ENCODE data around the gene FST.

Gene FST

DNA sequence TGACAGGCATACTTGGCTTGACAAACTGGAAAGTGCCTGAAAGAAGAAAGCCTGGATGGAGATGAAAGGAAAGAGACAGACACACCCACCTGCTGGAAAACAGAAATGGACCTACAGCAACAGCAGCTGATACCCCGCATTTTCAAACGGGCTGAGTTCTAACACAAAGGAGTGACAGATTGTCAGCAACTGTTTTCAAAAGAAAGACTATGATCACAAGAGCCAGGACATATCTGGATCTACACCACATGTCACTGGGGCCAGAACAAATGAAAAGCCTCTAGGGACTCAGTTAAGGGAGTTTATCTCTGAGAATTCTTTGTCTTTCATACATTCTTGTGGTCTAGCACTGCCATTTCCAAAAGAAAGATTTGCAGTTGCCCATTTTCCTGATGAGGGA is 24.1 kb upstream of the FST start:
- no peaks in the 10 kb centered on the region for H3K36me3 ChIP-seq (ENCODE audit: insufficient read depth, low read length)
- peaks cover 12% of the 10 kb centered on the region; the same call in 1 of the 2 replicates for H3K4me1 ChIP-seq (ENCODE audit: insufficient read depth, low read length)
- no peaks in the 10 kb centered on the region; the same call in 1 of the 2 replicates for H3K9me3 ChIP-seq (ENCODE audit: control insufficient read depth, insufficient read depth, low read length)
- H3K9ac ChIP-seq (ENCODE audit: low read depth, low read length), result no peak overlapping the region

DNA sequence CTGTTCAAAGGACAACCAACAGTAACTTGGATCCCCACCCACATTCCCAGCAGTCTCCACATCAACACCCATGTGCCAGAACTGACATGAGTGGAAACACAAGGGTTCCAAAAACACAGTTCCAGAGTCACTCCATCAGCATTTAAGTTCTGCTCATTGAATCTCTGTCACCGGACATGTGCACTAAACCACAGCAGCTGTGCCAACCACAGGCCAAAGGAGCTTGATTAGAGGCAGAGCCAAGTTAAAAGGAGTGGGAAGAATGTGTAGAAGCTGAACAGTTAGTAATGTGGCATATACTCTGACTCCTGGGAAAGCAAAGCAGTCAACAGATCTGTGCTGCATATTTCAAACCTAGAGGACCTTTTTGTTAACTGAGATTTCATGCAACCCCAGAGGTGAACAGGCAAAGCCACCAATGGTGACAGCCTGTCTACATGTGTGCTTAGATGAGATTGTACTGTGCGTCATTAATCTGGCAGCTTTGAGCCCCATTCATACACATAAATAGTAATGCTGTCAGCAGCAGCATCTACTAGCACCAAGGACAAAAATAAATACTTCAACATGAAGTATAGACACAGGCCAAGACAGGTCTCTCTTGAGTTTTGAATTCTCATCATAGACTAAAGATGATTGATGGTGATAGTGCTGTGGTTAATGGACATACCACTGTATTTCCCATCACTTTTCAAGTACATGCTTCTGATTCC is 16.4 kb upstream of the FST start:
- no peak overlapping the region for H3K9ac ChIP-seq (ENCODE audit: low read depth, low read length)
- no peaks in the 10 kb centered on the region for H3K36me3 ChIP-seq (ENCODE audit: insufficient read depth, low read length)

DNA sequence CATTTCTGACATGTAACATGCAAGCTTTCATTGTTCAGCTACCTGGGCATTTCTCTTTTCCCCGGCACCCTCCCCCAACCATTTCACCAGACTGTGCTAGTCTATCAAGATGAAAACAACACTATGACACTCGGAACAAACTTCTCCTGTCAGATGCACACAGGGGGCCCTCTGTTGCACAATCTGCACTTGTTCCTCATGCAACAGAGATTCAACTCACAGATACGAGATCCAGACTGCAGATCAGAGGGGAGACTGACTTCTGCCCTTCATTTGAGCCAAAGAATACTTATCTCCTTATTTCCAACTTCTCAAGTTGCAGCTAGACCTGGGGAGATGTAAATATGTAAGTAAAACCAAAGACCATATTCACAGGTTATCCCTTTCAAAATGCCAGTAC is 15.7 kb upstream of the FST start:
- no peak overlapping the region for H3K9ac ChIP-seq (ENCODE audit: low read depth, low read length)
- no peaks in the 10 kb centered on the region; the same call in 1 of the 2 replicates for H3K9me3 ChIP-seq (ENCODE audit: control insufficient read depth, insufficient read depth, low read length)
- H3K36me3 ChIP-seq (ENCODE audit: insufficient read depth, low read length), result no peaks in the 10 kb centered on the region
- H3K4me1 ChIP-seq (ENCODE audit: insufficient read depth, low read length), result no peaks in the 10 kb centered on the region

More for the DNA sequence above, 16.4 kb upstream of the FST start:
- Histone ChIP-seq H3K4me1 (ENCODE audit: insufficient read depth, low read length) (no peaks in the 10 kb centered on the region), H3K9me3 (ENCODE audit: control insufficient read depth, insufficient read depth, low read length) (no peaks in the 10 kb centered on the region; the same call in 1 of the 2 replicates)

GRCh38 chr5:53469946-53470687 is 10.3 kb upstream of the FST start:
- Histone ChIP-seq H3K4me1 (ENCODE audit: insufficient read depth, low read length) (no peaks in the 10 kb centered on the region), H3K9ac (ENCODE audit: low read depth, low read length) (no peak overlapping the region), H3K36me3 (ENCODE audit: insufficient read depth, low read length) (no peaks in the 10 kb centered on the region), H3K9me3 (ENCODE audit: control insufficient read depth, insufficient read depth, low read length) (no peaks in the 10 kb centered on the region)

DNA sequence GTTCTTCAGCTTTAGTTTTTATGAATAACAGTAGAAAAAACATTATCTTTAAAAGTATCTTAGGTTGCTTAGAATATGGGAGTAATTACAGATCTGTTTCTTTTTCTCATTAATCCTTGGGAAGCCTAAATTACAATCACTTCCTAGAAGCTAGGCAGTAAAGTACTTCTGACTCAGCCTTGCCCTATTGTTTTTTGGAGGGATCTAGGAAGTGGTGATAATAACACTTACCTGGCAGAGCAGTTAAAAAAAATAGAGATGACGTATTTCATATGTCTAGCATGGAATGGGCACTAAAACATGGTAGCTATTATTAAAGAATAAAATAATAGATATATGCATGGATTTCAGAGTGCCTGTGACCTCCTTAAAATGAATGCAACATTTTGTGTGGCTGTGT is 8.2 kb upstream of the FST start:
- no peaks in the 10 kb centered on the region for H3K36me3 ChIP-seq (ENCODE audit: insufficient read depth, low read length)

GRCh38 chr5:53472720-53473510 is 7.5 kb upstream of the FST start:
- no peaks in the 10 kb centered on the region; the same call in 1 of the 2 replicates for H3K4me1 ChIP-seq (ENCODE audit: insufficient read depth, low read length)
- no peaks in the 10 kb centered on the region for H3K9me3 ChIP-seq (ENCODE audit: control insufficient read depth, insufficient read depth, low read length)
- no peak overlapping the region for H3K9ac ChIP-seq (ENCODE audit: low read depth, low read length)
- no peaks in the 10 kb centered on the region for H3K36me3 ChIP-seq (ENCODE audit: insufficient read depth, low read length)

More for the DNA sequence above, 8.2 kb upstream of the FST start:
- H3K4me1 ChIP-seq (ENCODE audit: insufficient read depth, low read length), result no peaks in the 10 kb centered on the region
- no peak overlapping the region for H3K9ac ChIP-seq (ENCODE audit: low read depth, low read length)
- no peaks in the 10 kb centered on the region for H3K9me3 ChIP-seq (ENCODE audit: control insufficient read depth, insufficient read depth, low read length)

GRCh38 chr5:53473633-53474032 is 6.8 kb upstream of the FST start:
- no peaks in the 10 kb centered on the region for H3K36me3 ChIP-seq (ENCODE audit: insufficient read depth, low read length)
- no peaks in the 10 kb centered on the region; the same call in 1 of the 2 replicates for H3K4me1 ChIP-seq (ENCODE audit: insufficient read depth, low read length)
- H3K9ac ChIP-seq (ENCODE audit: low read depth, low read length), result no peak overlapping the region
- H3K9me3 ChIP-seq (ENCODE audit: control insufficient read depth, insufficient read depth, low read length), result no peaks in the 10 kb centered on the region

- no peaks in the 10 kb centered on the region for H3K36me3 ChIP-seq (ENCODE audit: insufficient read depth, low read length)
- no peaks in the 10 kb centered on the region; the same call in 1 of the 2 replicates for H3K4me1 ChIP-seq (ENCODE audit: insufficient read depth, low read length)
- H3K9me3 ChIP-seq (ENCODE audit: control insufficient read depth, insufficient read depth, low read length), result no peaks in the 10 kb centered on the region
- H3K9ac ChIP-seq (ENCODE audit: low read depth, low read length), result no peak overlapping the region
Measured at GRCh38 chr5:53475320-53475719, 5.1 kb upstream of the FST start.

- H3K4me1 ChIP-seq (ENCODE audit: insufficient read depth, low read length), result no peaks in the 10 kb centered on the region; the same call in 1 of the 2 replicates
- H3K9ac ChIP-seq (ENCODE audit: low read depth, low read length), result no peak overlapping the region
- H3K36me3 ChIP-seq (ENCODE audit: insufficient read depth, low read length), result no peaks in the 10 kb centered on the region
- no peaks in the 10 kb centered on the region for H3K9me3 ChIP-seq (ENCODE audit: control insufficient read depth, insufficient read depth, low read length)
Measured at GRCh38 chr5:53476019-53476418, 4.4 kb upstream of the FST start.

- Histone ChIP-seq H3K9ac (ENCODE audit: low read depth, low read length) (no peak overlapping the region), H3K4me1 (ENCODE audit: insufficient read depth, low read length) (no peaks in the 10 kb centered on the region; the same call in 1 of the 2 replicates), H3K36me3 (ENCODE audit: insufficient read depth, low read length) (no peaks in the 10 kb centered on the region), H3K9me3 (ENCODE audit: control insufficient read depth, insufficient read depth, low read length) (no peaks in the 10 kb centered on the region)
Measured at GRCh38 chr5:53476531-53477480, 3.6 kb upstream of the FST start.

DNA sequence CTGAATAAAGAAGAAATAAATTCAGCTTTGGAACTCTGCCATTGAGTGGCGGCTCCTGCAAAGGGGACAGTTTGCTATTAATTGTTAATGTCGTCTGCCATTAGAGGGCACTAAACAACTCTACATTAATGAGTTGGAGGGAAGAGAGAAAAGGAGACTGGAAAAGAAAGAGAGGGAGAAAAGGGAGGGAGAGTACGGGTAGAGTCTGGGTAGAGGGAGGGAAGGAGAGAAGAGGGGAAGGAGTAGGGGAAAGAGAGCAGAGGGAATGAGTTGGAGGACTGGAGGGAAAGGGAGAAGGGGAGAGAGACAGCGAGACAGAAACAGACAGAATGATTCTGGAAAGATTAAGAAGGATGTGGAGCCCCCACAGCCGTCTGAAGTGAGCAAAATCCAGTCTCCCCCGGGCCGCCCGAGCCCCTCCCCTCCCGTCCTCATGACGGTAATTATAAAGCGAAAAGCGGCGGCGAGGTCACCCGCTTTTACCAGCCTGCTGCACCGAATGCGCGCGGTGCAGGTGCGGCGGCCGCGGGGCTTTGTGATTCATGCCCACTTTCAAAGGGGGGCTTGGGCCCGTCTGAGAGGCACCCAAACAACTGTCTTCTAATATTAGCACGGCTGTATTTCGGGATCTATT is 1.9 kb upstream of the FST start:
- Histone ChIP-seq H3K36me3 (ENCODE audit: insufficient read depth, low read length) (0 out of 2 replicates have a peak, but pooled peaks cover 3% of the 10 kb centered on the region), H3K4me1 (ENCODE audit: insufficient read depth, low read length) (peaks cover 3% of the 10 kb centered on the region), H3K9ac (ENCODE audit: low read depth, low read length) (peak overlapping the region; percentile 60), H3K9me3 (ENCODE audit: control insufficient read depth, insufficient read depth, low read length) (no peaks in the 10 kb centered on the region)

DNA sequence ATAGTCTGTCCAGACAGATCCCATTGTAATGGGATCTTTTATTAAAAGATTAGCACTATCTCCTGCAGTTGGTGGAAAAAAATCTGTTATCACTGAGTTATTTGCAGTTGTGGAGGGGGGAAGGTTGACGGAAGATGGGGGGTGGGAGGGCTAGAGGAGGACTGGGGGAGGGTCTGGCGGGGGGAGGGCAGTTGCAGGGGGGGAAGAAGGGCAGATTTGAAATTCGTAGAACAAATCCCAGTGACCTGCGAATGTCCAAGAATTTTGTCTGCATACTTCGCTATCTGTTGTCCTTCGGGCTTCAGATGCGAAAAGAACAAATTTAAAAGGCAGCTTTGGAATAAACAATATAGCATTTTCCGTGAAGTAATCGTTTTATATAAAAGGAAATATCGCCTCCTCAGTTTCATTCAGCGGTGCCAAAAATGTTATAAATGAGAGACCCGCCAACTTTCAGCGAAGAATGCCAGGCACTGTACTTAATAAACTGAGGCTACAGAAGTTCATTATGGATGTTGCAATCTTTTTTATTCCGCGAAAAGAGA is 1.3 kb upstream of the FST start:
- Histone ChIP-seq H3K9me3 (ENCODE audit: control insufficient read depth, insufficient read depth, low read length) (no peaks in the 10 kb centered on the region), H3K36me3 (ENCODE audit: insufficient read depth, low read length) (peaks cover 9% of the 10 kb centered on the region; the same call in 1 of the 2 replicates), H3K4me1 (ENCODE audit: insufficient read depth, low read length) (peaks cover 7% of the 10 kb centered on the region), H3K9ac (ENCODE audit: low read depth, low read length) (peak overlapping the region; percentile 60)
